ENCODE data around the gene WDR5B.

- TF ChIP-seq CTCF (conservative IDR thresholded peaks at IDR 0.05) (peak; percentile 93), ZFX (IDR thresholded peaks at IDR 0.05) (no peak)
Measured at GRCh38 chr3:122392868-122393844, 22.7 kb downstream of the WDR5B start.

Data from C4-2B (cell line).